Activated B cell treated with CpG ODN at 0.5 μM for 24 hours (primary cell): ENCODE data around the gene ESRP2. TPM values are rescaled to one million over a fixed set of nuclear protein-coding genes. Genes with fewer than 3 reads are reported as not detected.

Experiments
- ATAC-seq: fragments of 200-7000 bp; cut with Tn5 transposase; one replicate; pipeline ENCODE4 v1.10.0; 2021; ENCODE audit warnings: low read depth, mild to moderate bottlenecking, moderate library complexity
- CTCF ChIA-PET: fragments of 350-600 bp; sonication (Branson Sonifier 250); formaldehyde crosslinking; loops from one replicate; lab custom pipeline; 2021; ENCODE audit warnings: antibody characterized with exemption; lab: Charles Lee
- POLR2A ChIA-PET: fragments of 350-600 bp; sonication (Branson Sonifier 250); formaldehyde crosslinking; loops from one replicate; lab custom pipeline; 2021; ENCODE audit warnings: antibody characterized with exemption; lab: Charles Lee
- DNase-seq: peaks from one replicate; pipeline ENCODE4 v3.0.0; 2022
- H3K27ac Mint-ChIP-seq: one replicate; pipeline ENCODE4 v1.8.0; 2020; ENCODE audit warnings: mixed read lengths
- H3K27me3 Mint-ChIP-seq: one replicate; pipeline ENCODE4 v1.8.0; 2021; ENCODE audit warnings: mixed read lengths
- H3K36me3 Mint-ChIP-seq: one replicate; pipeline ENCODE4 v1.8.0; 2021; ENCODE audit warnings: low read depth, mixed read lengths
- H3K4me1 Mint-ChIP-seq: one replicate; pipeline ENCODE4 v1.8.0; 2021; ENCODE audit warnings: mixed read lengths
- H3K4me3 Mint-ChIP-seq: one replicate; pipeline ENCODE4 v1.8.0; 2020; ENCODE audit warnings: mild to moderate bottlenecking, mixed read lengths
- H3K9me3 Mint-ChIP-seq: one replicate; pipeline ENCODE4 v1.8.0; 2020; ENCODE audit warnings: mixed read lengths
- intact Hi-C: fragments of 100-400 bp; cut with micrococcal nuclease; formaldehyde crosslinking; loops from one replicate; pipeline ENCODE4 v1.15.1; 2024
- total RNA-seq: library from RNA; stranded (reverse); gene quantifications from 2 replicates; pipeline ENCODE4 v1.2.3, GENCODE V29; 2022
- TF ChIP-seq, protein P1 (sequence below): fragments of 200-600 bp; IDR thresholded peaks from one replicate; pipeline ENCODE4 v1.8.0; 2022; ENCODE audit warnings: antibody characterized with exemption, mild to moderate bottlenecking

Gene ESRP2
- total RNA-seq, 1 donor from 2014 or later = 0.40 TPM

GRCh38 chr16:68231384-68232136, 4.4 kb downstream of the ESRP2 start:
- no peak overlapping the region for H3K4me3 Mint-ChIP-seq
- no peak overlapping the region for H3K27ac Mint-ChIP-seq
- POLR2A ChIA-PET = no interaction called here
- peaks cover 33% of the 10 kb centered on the region for H3K4me1 Mint-ChIP-seq
- CTCF ChIA-PET = interaction anchor here (5.1 kb wide), 1 partner anchor 138 kb away, joined by 42 read pairs; no protein-coding TSS in a partner anchor
- H3K36me3 Mint-ChIP-seq = peaks cover 21% of the 10 kb centered on the region
- TF ChIP-seq, protein P1, sequence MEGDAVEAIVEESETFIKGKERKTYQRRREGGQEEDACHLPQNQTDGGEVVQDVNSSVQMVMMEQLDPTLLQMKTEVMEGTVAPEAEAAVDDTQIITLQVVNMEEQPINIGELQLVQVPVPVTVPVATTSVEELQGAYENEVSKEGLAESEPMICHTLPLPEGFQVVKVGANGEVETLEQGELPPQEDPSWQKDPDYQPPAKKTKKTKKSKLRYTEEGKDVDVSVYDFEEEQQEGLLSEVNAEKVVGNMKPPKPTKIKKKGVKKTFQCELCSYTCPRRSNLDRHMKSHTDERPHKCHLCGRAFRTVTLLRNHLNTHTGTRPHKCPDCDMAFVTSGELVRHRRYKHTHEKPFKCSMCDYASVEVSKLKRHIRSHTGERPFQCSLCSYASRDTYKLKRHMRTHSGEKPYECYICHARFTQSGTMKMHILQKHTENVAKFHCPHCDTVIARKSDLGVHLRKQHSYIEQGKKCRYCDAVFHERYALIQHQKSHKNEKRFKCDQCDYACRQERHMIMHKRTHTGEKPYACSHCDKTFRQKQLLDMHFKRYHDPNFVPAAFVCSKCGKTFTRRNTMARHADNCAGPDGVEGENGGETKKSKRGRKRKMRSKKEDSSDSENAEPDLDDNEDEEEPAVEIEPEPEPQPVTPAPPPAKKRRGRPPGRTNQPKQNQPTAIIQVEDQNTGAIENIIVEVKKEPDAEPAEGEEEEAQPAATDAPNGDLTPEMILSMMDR = no peak
- no peaks in the 10 kb centered on the region for H3K9me3 Mint-ChIP-seq
- DNase-seq (no peak), ATAC-seq (no peak)
- no peaks in the 10 kb centered on the region for H3K27me3 Mint-ChIP-seq
- intact Hi-C loops = loop anchor here (10.0 kb wide), 2 partner anchors 567 to 747 kb away; partner anchors contain the start of genes ACD, AGRP, ATP6V0D1 and C16orf86

DNA sequence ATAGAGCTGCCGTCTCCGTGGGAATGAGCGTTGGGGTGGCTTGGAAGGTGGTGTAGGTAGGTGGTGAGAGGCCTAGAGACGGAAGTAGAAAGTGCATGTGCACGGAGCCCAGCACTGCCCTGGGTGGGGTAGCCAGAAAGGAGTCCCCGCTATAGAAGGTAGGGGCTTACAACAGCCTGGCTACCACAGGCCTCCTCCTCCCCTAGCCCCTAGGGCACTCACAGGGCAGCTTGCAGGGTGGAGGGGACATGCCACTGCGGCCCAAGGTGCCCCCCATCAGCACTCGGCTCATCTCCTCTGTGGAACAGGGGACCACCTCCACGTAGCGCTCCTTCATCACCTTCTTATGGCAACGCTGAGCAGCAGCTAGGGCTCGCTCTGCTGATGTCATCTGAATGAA, 5.0 kb downstream of the ESRP2 start:
- ChIA-PET CTCF (interaction anchor here (1.2 to 5.1 kb wide), 3 partner anchors 137 to 164 kb away, joined by 4 to 42 read pairs (median 6); no protein-coding TSS in a partner anchor), POLR2A (no interaction called here)
- Mint-ChIP-seq H3K36me3 (peaks cover 24% of the 10 kb centered on the region), H3K9me3 (no peaks in the 10 kb centered on the region), H3K27me3 (no peaks in the 10 kb centered on the region), H3K4me3 (no peak overlapping the region), H3K27ac (no peak overlapping the region), H3K4me1 (peaks cover 35% of the 10 kb centered on the region)
- no peak for DNase-seq
- ATAC-seq = no peak
- intact Hi-C loops = loop anchor here (10.0 kb wide), 2 partner anchors 566 to 746 kb away; partner anchors contain the start of genes ACD, AGRP, ATP6V0D1 and C16orf86
- TF ChIP-seq, protein P1 = no peak

GRCh38 chr16:68230176-68230571, 5.8 kb downstream of the ESRP2 start:
- ChIA-PET POLR2A (no interaction called here), CTCF (interaction anchor here (0.9 to 5.1 kb wide), 7 partner anchors 8 to 414 kb away, joined by 3 to 42 read pairs (median 4); no protein-coding TSS in a partner anchor)
- ATAC-seq (no peak), DNase-seq (no peak)
- no peaks in the 10 kb centered on the region for H3K27me3 Mint-ChIP-seq
- no peak overlapping the region for H3K4me3 Mint-ChIP-seq
- peaks cover 37% of the 10 kb centered on the region for H3K4me1 Mint-ChIP-seq
- TF ChIP-seq, protein P1 = no peak
- H3K36me3 Mint-ChIP-seq = peaks cover 28% of the 10 kb centered on the region
- no peak overlapping the region for H3K27ac Mint-ChIP-seq
- H3K9me3 Mint-ChIP-seq = no peaks in the 10 kb centered on the region
- intact Hi-C loops = loop anchor here (10.0 kb wide), 2 partner anchors 565 to 745 kb away; partner anchors contain the start of genes ACD, AGRP, ATP6V0D1 and C16orf86

DNA sequence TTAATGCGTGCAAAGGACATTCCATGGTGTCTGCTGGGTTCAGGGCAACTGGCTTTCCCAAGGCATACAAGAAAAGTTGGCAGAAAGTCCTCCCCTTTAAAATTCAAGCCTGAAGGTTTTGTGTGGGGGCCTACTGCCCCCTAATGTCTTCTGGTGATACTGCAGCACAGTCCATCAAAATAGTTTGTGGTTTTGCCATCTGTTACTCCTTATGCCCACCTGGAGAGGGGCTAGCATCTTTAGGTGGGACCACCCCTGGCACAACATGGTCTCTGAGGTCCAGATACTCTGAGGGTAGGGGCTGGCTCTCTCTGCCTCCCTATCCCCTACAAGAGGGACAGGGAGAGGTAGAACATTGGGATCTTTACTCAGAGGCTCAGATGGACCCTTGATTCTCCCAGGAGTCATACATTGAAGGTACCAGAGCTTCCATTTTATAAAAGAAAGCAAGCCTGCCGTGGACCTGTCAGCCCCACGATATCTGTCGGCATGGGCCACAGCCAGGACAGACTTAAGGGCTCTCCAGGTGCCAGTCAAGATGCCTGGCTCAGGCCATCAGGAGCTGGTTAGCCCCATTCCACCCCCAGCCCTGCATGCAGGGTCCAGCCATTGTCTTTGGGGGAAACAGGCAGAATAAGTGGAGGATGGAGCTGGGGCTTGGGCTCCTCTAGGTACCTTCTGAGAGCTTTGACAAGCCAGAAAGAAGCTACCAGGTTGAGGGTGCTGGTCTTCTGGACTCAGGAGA, 6.3 kb downstream of the ESRP2 start:
- Mint-ChIP-seq H3K4me1 (peaks cover 35% of the 10 kb centered on the region), H3K27ac (peak overlapping the region; percentile 41), H3K4me3 (no peak overlapping the region), H3K27me3 (no peaks in the 10 kb centered on the region), H3K9me3 (no peaks in the 10 kb centered on the region), H3K36me3 (peaks cover 29% of the 10 kb centered on the region)
- POLR2A ChIA-PET = no interaction called here
- ATAC-seq = peak; percentile 63
- TF ChIP-seq, protein P1 = peak; percentile 29
- CTCF ChIA-PET = interaction anchor here (0.9 to 5.1 kb wide), 7 partner anchors 9 to 413 kb away, joined by 3 to 42 read pairs (median 4); no protein-coding TSS in a partner anchor
- intact Hi-C loops = loop anchor here (1.0 to 10.0 kb wide), 9 partner anchors 135 to 745 kb away; partner anchors contain the start of genes ACD, AGRP, ATP6V0D1 and C16orf86
- no peak for DNase-seq
